Bladder microvascular endothelial cell (primary cell): ENCODE data around the gene MRPL14. TPM values are rescaled to one million over a fixed set of nuclear protein-coding genes. Genes with fewer than 3 reads are reported as not detected.

Experiments
- total RNA-seq: library from RNA; depleted of rRNA; stranded (reverse); fragments of >200 nt; gene quantifications from 2 replicates; pipeline ENCODE4 v1.2.3, GENCODE V29; 2014

The MRPL14 gene
- 62.5 and 64.4 TPM in 2 replicates for total RNA-seq

DNA sequence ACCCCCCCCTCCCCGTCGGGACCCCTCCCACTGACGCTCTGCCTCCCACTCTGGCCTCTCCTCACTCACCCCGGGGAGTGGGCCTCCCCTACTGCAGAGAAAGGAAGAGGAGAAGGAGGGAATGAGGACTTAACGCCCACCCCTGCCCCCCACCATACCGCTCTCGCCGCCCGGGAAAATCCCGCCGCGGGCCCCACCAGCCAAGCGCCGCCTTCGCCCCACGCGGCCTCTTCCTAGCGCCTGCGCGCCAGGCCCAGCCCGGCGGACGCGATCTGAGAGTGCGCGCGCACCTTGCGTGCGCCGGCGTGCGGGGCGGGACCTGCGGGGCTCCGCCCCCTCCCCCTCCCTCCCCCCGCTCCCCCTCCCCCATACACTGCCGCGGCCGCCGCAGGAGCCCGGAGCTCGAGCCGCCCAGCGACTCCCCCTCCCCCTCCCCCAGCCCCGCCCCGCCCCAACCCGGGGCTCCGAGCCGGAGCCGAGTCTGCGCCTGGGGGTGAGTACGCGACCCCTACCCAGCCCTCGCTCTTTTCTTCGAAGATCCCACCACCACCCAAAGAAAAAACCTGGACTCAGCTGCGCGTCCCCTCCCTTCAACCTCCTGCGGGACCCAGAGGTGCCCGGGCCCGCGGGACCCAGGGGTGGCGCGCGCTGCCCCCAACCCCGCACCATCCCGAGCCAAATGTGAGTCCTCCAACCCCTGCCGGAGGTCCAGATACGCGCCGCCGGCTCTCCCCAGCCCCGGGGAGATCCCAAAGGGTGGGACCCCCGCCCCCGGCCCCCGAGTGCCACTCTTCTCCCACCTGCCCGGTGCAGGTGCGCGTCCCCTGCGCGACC lies at the start of gene MRPL14, which contains the start of gene TMEM63B:
Gene MRPL14, minus strand, starts transcription at position 267 of the 834 bp plus-strand sequence. CDS start 10,841 bp downstream, outside the sequence.
Gene TMEM63B, plus strand, starts transcription at position 369 of the 834 bp plus-strand sequence. CDS start 7,031 bp downstream, outside the sequence.

DNA sequence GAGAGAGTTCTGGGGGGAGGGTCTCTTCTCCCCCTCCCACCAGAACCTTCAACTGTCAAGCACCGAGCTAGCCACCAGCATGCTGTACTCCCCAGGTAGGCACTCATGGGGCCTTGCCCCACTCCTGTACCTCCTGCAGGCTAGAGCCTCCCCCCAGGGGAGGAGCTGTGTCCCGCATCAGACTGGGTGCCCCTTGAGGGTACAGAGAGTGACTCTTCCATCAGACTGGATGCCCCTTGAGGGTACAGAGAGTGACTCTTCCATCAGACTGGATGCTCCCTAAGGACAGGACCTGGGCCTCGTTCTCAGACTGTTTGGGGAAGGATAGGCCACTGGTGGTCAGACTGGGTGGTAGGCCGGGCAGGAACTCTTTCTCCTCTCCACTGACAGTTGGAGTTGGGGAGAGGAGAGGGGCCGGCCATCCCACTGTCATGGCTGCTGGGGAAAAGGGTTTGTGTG lies 31.5 kb upstream of the MRPL14 start, which contains the start of gene CAPN11:
Gene CAPN11, plus strand, starts transcription at position 51 of the 459 bp plus-strand sequence. Its CDS starts 29 bp downstream, at position 80.

Other genes starting within 250 kb of the MRPL14 start
- gene TMEM63B, start 102 bp upstream of the MRPL14 start, total RNA-seq, result 17.2 and 44.9 TPM in 2 replicates
- gene CAPN11, start 31.4 kb upstream of the MRPL14 start, total RNA-seq, result 2.3 and 8.6 TPM in 2 replicates
- 0.31 and 0.49 TPM in 2 replicates for gene MYMX, start 89.5 kb upstream of the MRPL14 start, total RNA-seq
- gene SLC29A1, start 96.1 kb upstream of the MRPL14 start, total RNA-seq, result 33.7 and 78.9 TPM in 2 replicates
- gene HSP90AB1, start 119.6 kb upstream of the MRPL14 start, total RNA-seq, result 374 and 592 TPM in 2 replicates
- gene SLC35B2, start 130.1 kb upstream of the MRPL14 start, total RNA-seq, result 29.1 and 49.9 TPM in 2 replicates
- gene NFKBIE, start 138.1 kb upstream of the MRPL14 start, total RNA-seq, result 7.8 and 20.0 TPM in 2 replicates
- 0.06 TPM in 1 of 2 replicates, not detected in the other for gene TMEM151B, start 143.0 kb upstream of the MRPL14 start, total RNA-seq
- gene AARS2, start 185.9 kb upstream of the MRPL14 start, total RNA-seq, result 11.8 and 21.9 TPM in 2 replicates
- gene SPATS1, start 215.2 kb upstream of the MRPL14 start, total RNA-seq, result not detected in 2 replicates